GM12864 (cell line): ENCODE measurements around the gene SALL4.
"Not testable (repeated sequence)": the region's sequence is repeated elsewhere in the genome, so short reads cannot be mapped to it uniquely, and the experiment has no call there.

Experiments
- DNase-seq: peaks from one replicate; pipeline ENCODE4 v3.0.0-alpha.2; 2011; ENCODE audit warnings: low read depth
- H3K4me3 ChIP-seq: 2 replicates; pipeline ENCODE4 v1.5.1; 2011; ENCODE audit warnings: mild to moderate bottlenecking, low read depth, low read length, control low read depth
- CTCF ChIP-seq: IDR thresholded peaks from 2 replicates; pipeline ENCODE4 v1.5.1; 2011; ENCODE audit warnings: low read depth, mild to moderate bottlenecking, moderate library complexity, low read length, control low read depth, inconsistent platforms; ENCODE audit errors: missing control alignments

SALL4 gene

GRCh38 chr20:51784299-51784698, 18.0 kb downstream of the SALL4 start:
- no peak overlapping the region for H3K4me3 ChIP-seq
- TF ChIP-seq CTCF = no peak
- DNase-seq = no peak

GRCh38 chr20:51778229-51778759, 24.0 kb downstream of the SALL4 start:
- not testable (repeated sequence) for H3K4me3 ChIP-seq, DNase-seq

- no peak for TF ChIP-seq CTCF
- no peak overlapping the region for H3K4me3 ChIP-seq
- DNase-seq = no peak
Measured at GRCh38 chr20:51775241-51775640, 27.1 kb downstream of the SALL4 start.

GRCh38 chr20:51772236-51772635, 30.1 kb downstream of the SALL4 start:
- no peak for DNase-seq
- TF ChIP-seq CTCF = no peak
- H3K4me3 ChIP-seq = no peak overlapping the region

- H3K4me3 ChIP-seq = no peak overlapping the region
- no peak for DNase-seq
- no peak for TF ChIP-seq CTCF
Measured at GRCh38 chr20:51769976-51770615, 32.2 kb downstream of the SALL4 start.

- no peak for TF ChIP-seq CTCF
- no peak for DNase-seq
- H3K4me3 ChIP-seq = no peak overlapping the region
Measured at GRCh38 chr20:51768759-51769517, 33.4 kb downstream of the SALL4 start.

- no peak for DNase-seq
- H3K4me3 ChIP-seq = no peak within 1 kb of the TSS
- no peak for TF ChIP-seq CTCF
Measured at GRCh38 chr20:51767867-51768758, 34.2 kb downstream of the SALL4 start, which contains the start of gene ATP9A. Gene ATP9A (minus strand): TSS chr20:51768390. CDS start chr20:51768369, 21 bp downstream.
